HepG2 (cell line): ENCODE data around the gene PARP11.

Experiments used
- E2F1 ChIP-seq: sonication (generic); formaldehyde crosslinking; IDR thresholded peaks from 2 replicates; pipeline ENCODE4 v1.5.0; 2020; ENCODE audit warnings: missing genetic modification reagents
- GATA4 ChIP-seq: sonication (generic); IDR thresholded peaks from 2 replicates; pipeline ENCODE4 v1.6.1; 2016; ENCODE audit warnings: antibody characterized with exemption, low read depth, borderline replicate concordance
- RXRA ChIP-seq: sonication (generic); formaldehyde crosslinking; IDR thresholded peaks from 2 replicates; pipeline ENCODE4 v1.5.1; 2020; ENCODE audit warnings: missing genetic modification reagents
- SCMH1 ChIP-seq: sonication (generic); formaldehyde crosslinking; IDR thresholded peaks from 2 replicates; pipeline ENCODE4 v1.9.0; 2021; ENCODE audit warnings: missing genetic modification reagents, mild to moderate bottlenecking, borderline replicate concordance
- SUZ12 ChIP-seq: fragments of 150-350 bp; IDR thresholded peaks from 2 replicates; pipeline ENCODE4 v1.6.1; 2014; ENCODE audit warnings: low read depth, low read length
- TCF12 ChIP-seq, 2 experiments: fragments of 450-650 bp in 1 of 2; sonication (generic) in 1 of 2; formaldehyde crosslinking in 1 of 2; IDR thresholded peaks; 2 replicates each; pipeline versions ENCODE4 v1.6.1 to v1.8.0; 2017 to 2022; ENCODE audit warnings: antibody characterized with exemption in 1 of 2, mild to moderate bottlenecking in 1 of 2, missing genetic modification reagents in 1 of 2, moderate library complexity in 1 of 2
- TF ChIP-seq, protein P1 (sequence below): sonication (generic); formaldehyde crosslinking; IDR thresholded peaks from 2 replicates; pipeline ENCODE4 v1.5.0; 2020; ENCODE audit warnings: mild to moderate bottlenecking, missing genetic modification reagents, moderate library complexity
- TF ChIP-seq, protein P2 (sequence below), 2 experiments: IDR thresholded peaks; 2 replicates each; pipeline ENCODE4 v1.6.1; 2011 to 2012; ENCODE audit warnings: low read length in 2 of 2, borderline replicate concordance in 1 of 2, low read depth in 1 of 2, mild to moderate bottlenecking in 1 of 2, moderate library complexity in 1 of 2

GRCh38 chr12:3896801-3897351 lies 23.7 kb upstream of the PARP11 start:
- TF ChIP-seq RXRA (no peak), SCMH1 (CRISPR knock-in tag) (no peak), E2F1 (CRISPR knock-in tag) (no peak), GATA4 (no peak), TCF12 (IDR thresholded peaks at IDR 0.05) (no peak), TCF12 (CRISPR knock-in tag; IDR thresholded peaks at IDR 0.05) (no peak), SUZ12 (no peak)
- TF ChIP-seq, protein P1, sequence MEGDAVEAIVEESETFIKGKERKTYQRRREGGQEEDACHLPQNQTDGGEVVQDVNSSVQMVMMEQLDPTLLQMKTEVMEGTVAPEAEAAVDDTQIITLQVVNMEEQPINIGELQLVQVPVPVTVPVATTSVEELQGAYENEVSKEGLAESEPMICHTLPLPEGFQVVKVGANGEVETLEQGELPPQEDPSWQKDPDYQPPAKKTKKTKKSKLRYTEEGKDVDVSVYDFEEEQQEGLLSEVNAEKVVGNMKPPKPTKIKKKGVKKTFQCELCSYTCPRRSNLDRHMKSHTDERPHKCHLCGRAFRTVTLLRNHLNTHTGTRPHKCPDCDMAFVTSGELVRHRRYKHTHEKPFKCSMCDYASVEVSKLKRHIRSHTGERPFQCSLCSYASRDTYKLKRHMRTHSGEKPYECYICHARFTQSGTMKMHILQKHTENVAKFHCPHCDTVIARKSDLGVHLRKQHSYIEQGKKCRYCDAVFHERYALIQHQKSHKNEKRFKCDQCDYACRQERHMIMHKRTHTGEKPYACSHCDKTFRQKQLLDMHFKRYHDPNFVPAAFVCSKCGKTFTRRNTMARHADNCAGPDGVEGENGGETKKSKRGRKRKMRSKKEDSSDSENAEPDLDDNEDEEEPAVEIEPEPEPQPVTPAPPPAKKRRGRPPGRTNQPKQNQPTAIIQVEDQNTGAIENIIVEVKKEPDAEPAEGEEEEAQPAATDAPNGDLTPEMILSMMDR (CRISPR knock-in tag), result no peak
- TF ChIP-seq, protein P2, sequence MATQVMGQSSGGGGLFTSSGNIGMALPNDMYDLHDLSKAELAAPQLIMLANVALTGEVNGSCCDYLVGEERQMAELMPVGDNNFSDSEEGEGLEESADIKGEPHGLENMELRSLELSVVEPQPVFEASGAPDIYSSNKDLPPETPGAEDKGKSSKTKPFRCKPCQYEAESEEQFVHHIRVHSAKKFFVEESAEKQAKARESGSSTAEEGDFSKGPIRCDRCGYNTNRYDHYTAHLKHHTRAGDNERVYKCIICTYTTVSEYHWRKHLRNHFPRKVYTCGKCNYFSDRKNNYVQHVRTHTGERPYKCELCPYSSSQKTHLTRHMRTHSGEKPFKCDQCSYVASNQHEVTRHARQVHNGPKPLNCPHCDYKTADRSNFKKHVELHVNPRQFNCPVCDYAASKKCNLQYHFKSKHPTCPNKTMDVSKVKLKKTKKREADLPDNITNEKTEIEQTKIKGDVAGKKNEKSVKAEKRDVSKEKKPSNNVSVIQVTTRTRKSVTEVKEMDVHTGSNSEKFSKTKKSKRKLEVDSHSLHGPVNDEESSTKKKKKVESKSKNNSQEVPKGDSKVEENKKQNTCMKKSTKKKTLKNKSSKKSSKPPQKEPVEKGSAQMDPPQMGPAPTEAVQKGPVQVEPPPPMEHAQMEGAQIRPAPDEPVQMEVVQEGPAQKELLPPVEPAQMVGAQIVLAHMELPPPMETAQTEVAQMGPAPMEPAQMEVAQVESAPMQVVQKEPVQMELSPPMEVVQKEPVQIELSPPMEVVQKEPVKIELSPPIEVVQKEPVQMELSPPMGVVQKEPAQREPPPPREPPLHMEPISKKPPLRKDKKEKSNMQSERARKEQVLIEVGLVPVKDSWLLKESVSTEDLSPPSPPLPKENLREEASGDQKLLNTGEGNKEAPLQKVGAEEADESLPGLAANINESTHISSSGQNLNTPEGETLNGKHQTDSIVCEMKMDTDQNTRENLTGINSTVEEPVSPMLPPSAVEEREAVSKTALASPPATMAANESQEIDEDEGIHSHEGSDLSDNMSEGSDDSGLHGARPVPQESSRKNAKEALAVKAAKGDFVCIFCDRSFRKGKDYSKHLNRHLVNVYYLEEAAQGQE (IDR thresholded peaks at IDR 0.05; ENCODE audit: borderline replicate concordance in 1 of 2, low read depth in 1 of 2, low read length in 2 of 2), result no peak
